PC-3 (cell line): Measurements from ENCODE around the gene DGUOK.

Source experiments
- EZH2 ChIP-seq: fragments of 300-600 bp; sonication (generic); IDR thresholded peaks from one replicate; pipeline ENCODE4 v1.6.1; 2017; ENCODE audit warnings: antibody characterized with exemption, mild to moderate bottlenecking, low read length; ENCODE audit not compliant: unreplicated experiment
- EZH2phosphoT487 ChIP-seq: fragments of 300-600 bp; sonication (generic); IDR thresholded peaks from 2 replicates; pipeline ENCODE4 v1.6.1; 2018; ENCODE audit warnings: mild to moderate bottlenecking, antibody characterized with exemption, low read length, borderline replicate concordance

GRCh38 chr2:73989972-73990371 is 63.3 kb downstream of the DGUOK start:
- TF ChIP-seq EZH2 (no peak), EZH2phosphoT487 (no peak)
